Fibroblast of mammary gland (primary cell): Measurements from ENCODE around the gene GFPT1.

ENCODE experiments used
- DNase-seq: peaks from one replicate; pipeline ENCODE4 v3.0.0-alpha.2; 2010; ENCODE audit warnings: low read depth
- H3K4me3 ChIP-seq: 2 replicates; pipeline ENCODE4 v1.5.1; 2011; ENCODE audit warnings: low read depth, mild to moderate bottlenecking, low read length, moderate library complexity; ENCODE audit not compliant: control insufficient read depth
- TF ChIP-seq, protein P1 (sequence below): conservative IDR thresholded peaks from 2 replicates; pipeline ENCODE4 v1.5.1; 2011; ENCODE audit warnings: low read depth, low read length, inconsistent platforms; ENCODE audit not compliant: control insufficient read depth, insufficient read depth

GFPT1 gene

GRCh38 chr2:69376403-69376802 is 10.6 kb downstream of the GFPT1 start:
- H3K4me3 ChIP-seq, result no peak overlapping the region
- no peak for DNase-seq
- TF ChIP-seq, protein P1, sequence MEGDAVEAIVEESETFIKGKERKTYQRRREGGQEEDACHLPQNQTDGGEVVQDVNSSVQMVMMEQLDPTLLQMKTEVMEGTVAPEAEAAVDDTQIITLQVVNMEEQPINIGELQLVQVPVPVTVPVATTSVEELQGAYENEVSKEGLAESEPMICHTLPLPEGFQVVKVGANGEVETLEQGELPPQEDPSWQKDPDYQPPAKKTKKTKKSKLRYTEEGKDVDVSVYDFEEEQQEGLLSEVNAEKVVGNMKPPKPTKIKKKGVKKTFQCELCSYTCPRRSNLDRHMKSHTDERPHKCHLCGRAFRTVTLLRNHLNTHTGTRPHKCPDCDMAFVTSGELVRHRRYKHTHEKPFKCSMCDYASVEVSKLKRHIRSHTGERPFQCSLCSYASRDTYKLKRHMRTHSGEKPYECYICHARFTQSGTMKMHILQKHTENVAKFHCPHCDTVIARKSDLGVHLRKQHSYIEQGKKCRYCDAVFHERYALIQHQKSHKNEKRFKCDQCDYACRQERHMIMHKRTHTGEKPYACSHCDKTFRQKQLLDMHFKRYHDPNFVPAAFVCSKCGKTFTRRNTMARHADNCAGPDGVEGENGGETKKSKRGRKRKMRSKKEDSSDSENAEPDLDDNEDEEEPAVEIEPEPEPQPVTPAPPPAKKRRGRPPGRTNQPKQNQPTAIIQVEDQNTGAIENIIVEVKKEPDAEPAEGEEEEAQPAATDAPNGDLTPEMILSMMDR, result no peak

- DNase-seq, result peak; percentile 53
- TF ChIP-seq, protein P1, result peak; percentile 66
- H3K4me3 ChIP-seq, result no peak overlapping the region
Measured at GRCh38 chr2:69375494-69376353, 11.3 kb downstream of the GFPT1 start.

- TF ChIP-seq, protein P1, result no peak
- no peak overlapping the region for H3K4me3 ChIP-seq
- no peak for DNase-seq
Measured at GRCh38 chr2:69372767-69373166, 14.3 kb downstream of the GFPT1 start.

GRCh38 chr2:69369802-69370201 is 17.2 kb downstream of the GFPT1 start:
- H3K4me3 ChIP-seq, result no peak overlapping the region
- no peak for DNase-seq
- TF ChIP-seq, protein P1, result no peak

DNA sequence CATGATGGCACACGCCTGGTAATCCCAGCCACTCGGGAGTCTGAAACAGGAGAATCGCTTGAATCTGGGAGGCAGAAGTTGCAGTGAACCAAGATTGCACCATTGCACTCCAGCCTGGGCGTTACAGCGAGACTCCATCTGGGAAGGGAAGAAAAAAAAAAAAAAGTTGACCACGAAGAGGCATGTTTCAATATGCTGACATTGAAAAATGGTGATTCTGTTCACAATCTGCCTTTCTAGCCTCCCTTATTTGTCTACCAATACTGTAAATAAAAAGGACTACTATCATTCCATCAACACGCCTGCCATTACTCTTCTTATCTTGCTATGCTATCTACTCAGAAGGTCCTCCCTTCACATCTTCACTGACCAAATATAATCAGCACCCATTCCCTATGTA is 18.4 kb downstream of the GFPT1 start:
- DNase-seq, result no peak
- TF ChIP-seq, protein P1, result no peak
- no peak overlapping the region for H3K4me3 ChIP-seq

GRCh38 chr2:69359371-69359770 is 27.7 kb downstream of the GFPT1 start:
- TF ChIP-seq, protein P1, result no peak
- no peak overlapping the region for H3K4me3 ChIP-seq
- DNase-seq, result no peak

DNA sequence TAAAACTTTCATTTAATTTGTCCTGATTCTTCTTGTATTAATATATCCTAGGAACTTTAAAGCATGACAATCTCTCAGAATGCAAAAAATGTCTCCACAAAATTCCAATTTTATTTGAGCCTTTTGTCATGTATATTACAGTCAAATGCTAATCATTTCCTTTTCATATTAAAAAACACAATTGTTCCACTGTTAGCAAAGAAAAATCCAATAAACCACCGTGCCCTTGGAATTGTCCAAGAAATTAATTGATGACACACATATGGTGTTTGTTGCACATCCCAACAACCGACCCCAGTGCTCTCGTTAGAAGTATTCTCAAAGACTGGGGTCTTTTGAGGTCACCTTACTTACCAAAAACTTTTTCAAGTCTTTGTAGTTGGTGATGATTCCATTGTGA is 28.1 kb downstream of the GFPT1 start:
- TF ChIP-seq, protein P1, result no peak
- no peak for DNase-seq
- H3K4me3 ChIP-seq, result no peak overlapping the region
